B cell (primary cell): Measurements from ENCODE around the gene BNIP5. TPM values are rescaled to one million over a fixed set of nuclear protein-coding genes. Genes with fewer than 3 reads are reported as not detected.

Experiments
- ATAC-seq: fragments of 200-7000 bp; cut with Tn5 transposase; one replicate; pipeline ENCODE4 v1.10.0; 2021; ENCODE audit warnings: low read depth, mild to moderate bottlenecking, moderate number of reproducible peaks, moderate library complexity
- CTCF ChIA-PET: fragments of 350-600 bp; sonication (Branson Sonifier 250); formaldehyde crosslinking; loops from one replicate; lab custom pipeline; 2021; ENCODE audit warnings: antibody characterized with exemption, inconsistent platforms; lab: Charles Lee
- POLR2A ChIA-PET: fragments of 350-600 bp; sonication (Branson Sonifier 250); formaldehyde crosslinking; loops from one replicate; lab custom pipeline; 2021; ENCODE audit warnings: antibody characterized with exemption; lab: Charles Lee
- DNase-seq: peaks from one replicate; pipeline ENCODE4 v3.0.0; 2013
- H2AFZ ChIP-seq: 2 replicates; pipeline ENCODE4 v1.6.1; 2012; ENCODE audit warnings: mild to moderate bottlenecking, low read depth, low read length; ENCODE audit not compliant: insufficient read depth, poor library complexity, severe bottlenecking
- H3K27ac ChIP-seq, 2 donors: 1 replicate in 1 of 2; 2 replicates in 1 of 2; pipeline ENCODE4 v1.5.1; 2012 to 2013; ENCODE audit warnings: low read length in 2 of 2, mild to moderate bottlenecking in 2 of 2, moderate library complexity in 1 of 2
- H3K27me3 ChIP-seq, 4 experiments: fragments of 200-600 bp in 1 of 4; sonication (generic) in 1 of 4; replicated peaks in 1 of 4; 1 replicate in 2 of 4; 2 replicates in 2 of 4; pipeline versions ENCODE4 v1.6.1 to v1.7.0; 2013 to 2016; ENCODE audit warnings: low read length in 3 of 4, mild to moderate bottlenecking in 2 of 4, mixed read lengths in 1 of 4, moderate library complexity in 1 of 4; ENCODE audit not compliant: insufficient read depth in 4 of 4, control insufficient read depth in 3 of 4; ENCODE audit errors: control extremely low read depth in 1 of 4
- H3K36me3 ChIP-seq, 2 experiments: replicated peaks in 1 of 2; 1 replicate in 1 of 2; 2 replicates in 1 of 2; pipeline versions ENCODE4 v1.6.1 to v1.7.1; 2013; ENCODE audit warnings: low read length in 1 of 2; ENCODE audit not compliant: insufficient read depth in 2 of 2, control insufficient read depth in 1 of 2; ENCODE audit errors: control extremely low read depth in 1 of 2, extremely low read depth in 1 of 2
- H3K4me1 ChIP-seq, 2 donors: fragments of 200-600 bp in 1 of 2; sonication (generic) in 1 of 2; 1 replicate in 1 of 2; 2 replicates in 1 of 2; pipeline versions ENCODE4 v1.5.1 to v1.6.1; 2013 to 2017; ENCODE audit warnings: low read length in 2 of 2; ENCODE audit not compliant: control insufficient read depth in 2 of 2, insufficient read depth in 2 of 2
- H3K4me2 ChIP-seq: replicated peaks from 2 replicates; pipeline ENCODE3; 2012; ENCODE audit warnings: mild to moderate bottlenecking, low read depth, low read length; ENCODE audit not compliant: poor library complexity, severe bottlenecking
- H3K4me3 ChIP-seq, 5 experiments: fragments of 200-600 bp in 1 of 5; sonication (generic) in 1 of 5; 1 replicate in 3 of 5; 2 replicates in 2 of 5; pipeline versions ENCODE4 v1.5.1 to v1.7.0; 2011 to 2016; ENCODE audit warnings: low read length in 4 of 5, mild to moderate bottlenecking in 4 of 5, low read depth in 2 of 5, control low read depth in 1 of 5, moderate library complexity in 1 of 5; ENCODE audit not compliant: insufficient read depth in 1 of 5; ENCODE audit errors: control extremely low read depth in 1 of 5, extremely low read depth in 1 of 5
- H3K79me2 ChIP-seq: fragments of 200-600 bp; sonication (generic); one replicate; pipeline ENCODE4 v1.6.0; 2016; ENCODE audit warnings: low read length; ENCODE audit not compliant: control insufficient read depth, insufficient read depth
- H3K9ac ChIP-seq: fragments of 200-600 bp; sonication (generic); 2 replicates; pipeline ENCODE4 v1.6.1; 2017; ENCODE audit warnings: mild to moderate bottlenecking, low read length, moderate library complexity
- H3K9me3 ChIP-seq, 3 donors: one replicate each; pipeline versions ENCODE4 v1.6.1 to v1.7.1; 2013; ENCODE audit warnings: low read length in 2 of 3; ENCODE audit not compliant: control insufficient read depth in 2 of 3, insufficient read depth in 1 of 3; ENCODE audit errors: control extremely low read depth in 1 of 3
- H4K20me1 ChIP-seq: 2 replicates; pipeline ENCODE4 v1.6.0; 2012; ENCODE audit warnings: mild to moderate bottlenecking, low read length; ENCODE audit not compliant: insufficient read depth, control insufficient read depth, poor library complexity, severe bottlenecking
- H3K27ac Mint-ChIP-seq: one replicate; pipeline ENCODE4 v1.8.0; 2021; ENCODE audit warnings: mixed read lengths
- H3K27me3 Mint-ChIP-seq: one replicate; pipeline ENCODE4 v1.8.0; 2021; ENCODE audit warnings: mixed read lengths
- H3K4me1 Mint-ChIP-seq: one replicate; pipeline ENCODE4 v1.8.0; 2021; ENCODE audit warnings: mixed read lengths
- H3K4me3 Mint-ChIP-seq: one replicate; pipeline ENCODE4 v1.8.0; 2021; ENCODE audit warnings: mixed read lengths
- H3K9me3 Mint-ChIP-seq: one replicate; pipeline ENCODE4 v1.8.0; 2022; ENCODE audit warnings: mixed read lengths; ENCODE audit not compliant: insufficient read depth
- CTCF ChIP-seq: fragments of 200-600 bp; IDR thresholded peaks from one replicate; pipeline ENCODE4 v1.8.0; 2022; ENCODE audit warnings: antibody characterized with exemption, mild to moderate bottlenecking
- EZH2 ChIP-seq: IDR thresholded peaks from 2 replicates; pipeline ENCODE4 v1.6.1; 2012; ENCODE audit warnings: borderline replicate concordance, low read depth, mild to moderate bottlenecking, moderate library complexity, low read length; ENCODE audit not compliant: insufficient read depth, poor library complexity, severe bottlenecking
- WGBS: methylation state at CpG from one replicate; pipeline ENCODE4 v1.1.5; 2013; ENCODE audit warnings: missing lambda C conversion rate; ENCODE audit not compliant: insufficient coverage; 5-methylcytosine and 5-hydroxymethylcytosine counted together
- intact Hi-C: fragments of 100-400 bp; cut with micrococcal nuclease; formaldehyde crosslinking; loops from one replicate; pipeline ENCODE4 v1.10.0; 2022
- polyA plus RNA-seq: library from polyadenylated mRNA; depleted of rRNA; stranded (reverse); fragments of >200 nt; gene quantifications from 2 replicates; pipeline ENCODE4 v1.2.3, GENCODE V29; 2012
- total RNA-seq, 2 donors: library from RNA; stranded (reverse); fragments of 120-200 nt in 1 of 2; gene quantifications; 1 replicate in 1 of 2; 2 replicates in 1 of 2; pipeline versions ENCODE4 v1.2.3 to v1.2.4, GENCODE V29; 2013 to 2022

Gene BNIP5
- total and polyA plus RNA-seq, 2 donors (not counting 1 experiment from before 2014, with no cell fraction given), result 0.06 to 0.10 TPM

GRCh38 chr6:36327226-36327918 is 9.3 kb downstream of the BNIP5 start:
- ChIA-PET POLR2A (no interaction called here), CTCF (interaction anchor here (1.0 to 2.6 kb wide), 6 partner anchors 8 to 22 kb away, joined by 3 to 9 read pairs (median 4); no protein-coding TSS in a partner anchor)
- H3K9me3 Mint-ChIP-seq, result no peaks in the 10 kb centered on the region
- peaks cover 0 to 3% (median 0%) of the 10 kb centered on the region in 4 experiments for H3K27me3 ChIP-seq
- H4K20me1 ChIP-seq, result no peaks in the 10 kb centered on the region
- no peak overlapping the region for H2AFZ ChIP-seq
- intact Hi-C loops, result no loop called here
- H3K4me3 Mint-ChIP-seq, result no peak overlapping the region
- no peak overlapping the region for H3K27ac Mint-ChIP-seq
- no peak overlapping the region for H3K4me3 ChIP-seq
- no peaks in the 10 kb centered on the region for H3K79me2 ChIP-seq
- no peak overlapping the region for H3K9ac ChIP-seq
- TF ChIP-seq EZH2 (no peak), CTCF (no peak)
- H3K9me3 ChIP-seq, result no peaks in the 10 kb centered on the region
- 60% methylated on average over 4 of the region's 6 CpGs for WGBS
- DNase-seq, result no peak
- no peak overlapping the region for H3K27ac ChIP-seq
- ATAC-seq, result no peak
- H3K4me1 Mint-ChIP-seq, result peaks cover 2% of the 10 kb centered on the region
- no peaks in the 10 kb centered on the region for H3K36me3 ChIP-seq
- H3K27me3 Mint-ChIP-seq, result peaks cover 16% of the 10 kb centered on the region
- H3K4me2 ChIP-seq, result no peak overlapping the region
- H3K4me1 ChIP-seq, result no peaks in the 10 kb centered on the region

GRCh38 chr6:36326356-36326995 is 10.2 kb downstream of the BNIP5 start:
- Histone ChIP-seq H3K9me3 (no peaks in the 10 kb centered on the region), H3K4me1 (no peaks in the 10 kb centered on the region), H3K79me2 (no peaks in the 10 kb centered on the region), H3K9ac (no peak overlapping the region), H2AFZ (no peak overlapping the region), H3K27ac (no peak overlapping the region), H3K4me2 (no peak overlapping the region), H3K4me3 (no peak overlapping the region), H4K20me1 (no peaks in the 10 kb centered on the region), H3K27me3 (peaks cover 0 to 3% (median 0%) of the 10 kb centered on the region in 4 experiments), H3K36me3 (no peaks in the 10 kb centered on the region)
- Mint-ChIP-seq H3K27me3 (peaks cover 11% of the 10 kb centered on the region), H3K9me3 (no peaks in the 10 kb centered on the region), H3K4me1 (peaks cover 2% of the 10 kb centered on the region), H3K4me3 (no peak overlapping the region), H3K27ac (no peak overlapping the region)
- intact Hi-C loops, result no loop called here
- ATAC-seq, result no peak
- POLR2A ChIA-PET, result no interaction called here
- WGBS, result 49% methylated on average over 6 of the region's 7 CpGs
- no peak for DNase-seq
- TF ChIP-seq EZH2, result no peak
- CTCF ChIA-PET, result interaction anchor here (1.3 to 2.6 kb wide), 3 partner anchors 14 to 21 kb away, joined by 3 to 9 read pairs (median 4); no protein-coding TSS in a partner anchor
